HEK293 (cell line): Measurements from ENCODE around the gene DRAP1.

Experiments used
- EGR2 ChIP-seq: fragments of 450-650 bp; formaldehyde crosslinking; IDR thresholded peaks from 2 replicates; pipeline ENCODE4 v1.5.1; 2016; ENCODE audit warnings: low read depth, missing biosample characterization, missing genetic modification characterization
- MEIS1 ChIP-seq: sonication (generic); formaldehyde crosslinking; IDR thresholded peaks from 2 replicates; pipeline ENCODE4 v1.8.1; 2022; ENCODE audit warnings: missing genetic modification reagents, mild to moderate bottlenecking, borderline replicate concordance
- PRDM1 ChIP-seq: fragments of 450-650 bp; formaldehyde crosslinking; IDR thresholded peaks from 2 replicates; pipeline ENCODE4; 2016; ENCODE audit warnings: missing biosample characterization, missing genetic modification characterization
- SCRT1 ChIP-seq: fragments of 450-650 bp; formaldehyde crosslinking; IDR thresholded peaks from 2 replicates; pipeline ENCODE4 v1.5.1; 2016; ENCODE audit warnings: missing biosample characterization, missing genetic modification characterization, borderline replicate concordance
- ZNF112 ChIP-seq: fragments of 450-650 bp; formaldehyde crosslinking; IDR thresholded peaks from 2 replicates; pipeline ENCODE4 v1.5.0; 2017; ENCODE audit warnings: missing biosample characterization, missing genetic modification characterization
- ZNF114 ChIP-seq: fragments of 450-650 bp; formaldehyde crosslinking; IDR thresholded peaks from 2 replicates; pipeline ENCODE4 v1.5.0; 2017; ENCODE audit warnings: missing biosample characterization, missing genetic modification characterization
- ZNF239 ChIP-seq: fragments of 450-650 bp; formaldehyde crosslinking; IDR thresholded peaks from 2 replicates; pipeline ENCODE4 v1.5.1; 2016; ENCODE audit warnings: missing biosample characterization, missing genetic modification characterization
- ZNF266 ChIP-seq: fragments of 450-650 bp; formaldehyde crosslinking; IDR thresholded peaks from 2 replicates; pipeline ENCODE4 v1.5.1; 2016; ENCODE audit warnings: missing biosample characterization, missing genetic modification characterization, low read depth
- ZNF335 ChIP-seq: fragments of 450-650 bp; formaldehyde crosslinking; conservative IDR thresholded peaks from 2 replicates; pipeline ENCODE4 v1.5.1; 2016; ENCODE audit warnings: missing biosample characterization, missing genetic modification characterization
- ZNF449 ChIP-seq: fragments of 450-650 bp; formaldehyde crosslinking; IDR thresholded peaks from 2 replicates; pipeline ENCODE4 v1.5.1; 2017; ENCODE audit warnings: missing biosample characterization, mild to moderate bottlenecking, missing genetic modification characterization, moderate library complexity
- ZNF513 ChIP-seq: fragments of 450-650 bp; IDR thresholded peaks from 2 replicates; pipeline ENCODE4 v1.5.1; 2018; ENCODE audit warnings: missing biosample characterization, missing genetic modification characterization
- ZNF518A ChIP-seq: fragments of 450-650 bp; formaldehyde crosslinking; conservative IDR thresholded peaks from 2 replicates; pipeline ENCODE4 v1.5.1; 2016; ENCODE audit warnings: low read depth, missing biosample characterization, missing genetic modification characterization
- ZNF600 ChIP-seq: fragments of 450-650 bp; formaldehyde crosslinking; IDR thresholded peaks from 2 replicates; pipeline ENCODE4 v1.5.1; 2016; ENCODE audit warnings: missing biosample characterization, missing genetic modification characterization
- ZNF639 ChIP-seq: fragments of 450-650 bp; formaldehyde crosslinking; IDR thresholded peaks from 2 replicates; pipeline ENCODE4 v1.5.1; 2016; ENCODE audit warnings: missing biosample characterization, missing genetic modification characterization
- ZNF645 ChIP-seq: fragments of 450-650 bp; formaldehyde crosslinking; IDR thresholded peaks from 2 replicates; pipeline ENCODE4; 2016; ENCODE audit warnings: missing biosample characterization, missing genetic modification characterization
- ZNF660 ChIP-seq: fragments of 450-650 bp; IDR thresholded peaks from 2 replicates; pipeline ENCODE4 v1.5.1; 2018; ENCODE audit warnings: missing biosample characterization, mild to moderate bottlenecking, missing genetic modification characterization
- ZNF670 ChIP-seq: fragments of 450-650 bp; formaldehyde crosslinking; IDR thresholded peaks from 2 replicates; pipeline ENCODE4 v1.5.1; 2016; ENCODE audit warnings: missing biosample characterization, missing genetic modification characterization, low read depth
- ZNF791 ChIP-seq: fragments of 450-650 bp; formaldehyde crosslinking; IDR thresholded peaks from 2 replicates; pipeline ENCODE4 v1.5.1; 2016; ENCODE audit warnings: missing biosample characterization, missing genetic modification characterization
- ZNF830 ChIP-seq: fragments of 450-650 bp; IDR thresholded peaks from 2 replicates; pipeline ENCODE4 v1.5.0; 2018; ENCODE audit warnings: missing biosample characterization, missing genetic modification characterization, low read depth, mild to moderate bottlenecking, moderate library complexity
- ZNF837 ChIP-seq: fragments of 450-650 bp; formaldehyde crosslinking; IDR thresholded peaks from 2 replicates; pipeline ENCODE4 v1.5.1; 2016; ENCODE audit warnings: missing biosample characterization, missing genetic modification characterization
- TF ChIP-seq, protein P1 (sequence below): fragments of 450-650 bp; formaldehyde crosslinking; IDR thresholded peaks from 2 replicates; pipeline ENCODE4 v1.5.1; 2017; ENCODE audit warnings: missing biosample characterization, missing genetic modification characterization
- TF ChIP-seq, protein P2 (sequence below): fragments of 450-650 bp; formaldehyde crosslinking; IDR thresholded peaks from 2 replicates; pipeline ENCODE4 v1.5.1; 2017; ENCODE audit warnings: missing biosample characterization, missing genetic modification characterization

Gene DRAP1

DNA sequence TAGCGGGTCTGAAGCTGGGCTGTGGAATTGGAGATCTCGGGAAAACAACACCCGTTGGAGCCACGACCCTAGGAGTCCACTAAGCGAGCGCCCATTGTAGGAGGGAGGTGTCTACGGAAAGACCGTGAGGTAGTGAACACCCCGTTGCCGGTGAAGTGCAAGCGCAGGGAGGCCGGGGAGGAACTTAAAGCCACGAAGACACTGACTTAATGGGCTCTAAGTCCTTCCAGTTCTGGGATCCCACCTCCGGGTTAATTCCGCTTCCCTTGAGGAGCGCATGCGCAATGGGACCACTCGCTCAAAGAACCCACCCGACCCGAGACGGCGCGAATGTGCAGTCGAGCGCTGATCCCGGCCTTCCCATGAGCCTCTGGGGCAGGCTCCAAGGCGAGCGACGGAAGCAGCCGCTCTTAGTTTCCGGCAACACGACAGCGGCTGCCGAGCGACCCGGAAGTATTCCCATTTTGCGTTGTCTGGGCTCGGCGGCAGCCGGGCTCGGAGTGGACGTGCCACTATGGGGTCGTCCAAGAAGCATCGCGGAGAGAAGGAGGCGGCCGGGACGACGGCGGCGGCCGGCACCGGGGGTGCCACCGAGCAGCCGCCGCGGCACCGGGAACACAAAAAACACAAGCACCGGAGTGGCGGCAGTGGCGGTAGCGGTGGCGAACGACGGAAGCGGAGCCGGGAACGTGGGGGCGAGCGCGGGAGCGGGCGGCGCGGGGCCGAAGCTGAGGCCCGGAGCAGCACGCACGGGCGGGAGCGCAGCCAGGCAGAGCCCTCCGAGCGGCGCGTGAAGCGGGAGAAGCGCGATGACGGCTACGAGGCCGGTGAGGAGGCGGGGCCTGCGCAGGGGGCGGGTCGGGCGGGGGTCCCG lies 42.3 kb downstream of the DRAP1 start, which contains the start of gene SART1 (continued):
- TF ChIP-seq ZNF513 (tag by site-specific recombination), result no peak
- TF ChIP-seq ZNF645, result no peak
- TF ChIP-seq MEIS1 (CRISPR knock-in tag), result no peak
- TF ChIP-seq, protein P1, sequence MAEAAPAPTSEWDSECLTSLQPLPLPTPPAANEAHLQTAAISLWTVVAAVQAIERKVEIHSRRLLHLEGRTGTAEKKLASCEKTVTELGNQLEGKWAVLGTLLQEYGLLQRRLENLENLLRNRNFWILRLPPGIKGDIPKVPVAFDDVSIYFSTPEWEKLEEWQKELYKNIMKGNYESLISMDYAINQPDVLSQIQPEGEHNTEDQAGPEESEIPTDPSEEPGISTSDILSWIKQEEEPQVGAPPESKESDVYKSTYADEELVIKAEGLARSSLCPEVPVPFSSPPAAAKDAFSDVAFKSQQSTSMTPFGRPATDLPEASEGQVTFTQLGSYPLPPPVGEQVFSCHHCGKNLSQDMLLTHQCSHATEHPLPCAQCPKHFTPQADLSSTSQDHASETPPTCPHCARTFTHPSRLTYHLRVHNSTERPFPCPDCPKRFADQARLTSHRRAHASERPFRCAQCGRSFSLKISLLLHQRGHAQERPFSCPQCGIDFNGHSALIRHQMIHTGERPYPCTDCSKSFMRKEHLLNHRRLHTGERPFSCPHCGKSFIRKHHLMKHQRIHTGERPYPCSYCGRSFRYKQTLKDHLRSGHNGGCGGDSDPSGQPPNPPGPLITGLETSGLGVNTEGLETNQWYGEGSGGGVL (tag by site-specific recombination), result no peak
- no peak for TF ChIP-seq EGR2
- TF ChIP-seq ZNF791 (tag by site-specific recombination), result no peak
- TF ChIP-seq ZNF830 (tag by site-specific recombination), result no peak
- TF ChIP-seq ZNF239, result no peak
- TF ChIP-seq ZNF837 (tag by site-specific recombination), result no peak
- TF ChIP-seq ZNF266, result no peak
- peak; percentile 56 for TF ChIP-seq ZNF335 (tag by site-specific recombination)
- TF ChIP-seq ZNF112 (tag by site-specific recombination), result no peak
- TF ChIP-seq ZNF114 (tag by site-specific recombination), result no peak
- no peak for TF ChIP-seq ZNF639 (tag by site-specific recombination)
- peak; percentile 99 for TF ChIP-seq ZNF518A (tag by site-specific recombination)
- TF ChIP-seq ZNF600 (tag by site-specific recombination), result no peak; the same call in 1 of the 2 replicates
- TF ChIP-seq ZNF670, result no peak
- TF ChIP-seq ZNF449 (tag by site-specific recombination), result peak; percentile 83
- TF ChIP-seq PRDM1, result no peak
- TF ChIP-seq, protein P2, sequence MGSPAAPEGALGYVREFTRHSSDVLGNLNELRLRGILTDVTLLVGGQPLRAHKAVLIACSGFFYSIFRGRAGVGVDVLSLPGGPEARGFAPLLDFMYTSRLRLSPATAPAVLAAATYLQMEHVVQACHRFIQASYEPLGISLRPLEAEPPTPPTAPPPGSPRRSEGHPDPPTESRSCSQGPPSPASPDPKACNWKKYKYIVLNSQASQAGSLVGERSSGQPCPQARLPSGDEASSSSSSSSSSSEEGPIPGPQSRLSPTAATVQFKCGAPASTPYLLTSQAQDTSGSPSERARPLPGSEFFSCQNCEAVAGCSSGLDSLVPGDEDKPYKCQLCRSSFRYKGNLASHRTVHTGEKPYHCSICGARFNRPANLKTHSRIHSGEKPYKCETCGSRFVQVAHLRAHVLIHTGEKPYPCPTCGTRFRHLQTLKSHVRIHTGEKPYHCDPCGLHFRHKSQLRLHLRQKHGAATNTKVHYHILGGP (tag by site-specific recombination), result no peak
- no peak; the same call in none of the 2 replicates for TF ChIP-seq ZNF660 (tag by site-specific recombination)
- no peak for TF ChIP-seq SCRT1 (tag by site-specific recombination)
